ENCODE measurements around the gene GRAMD1A.
"Not testable (repeated sequence)": the region's sequence is repeated elsewhere in the genome, so short reads cannot be mapped to it uniquely, and the experiment has no call there.

The GRAMD1A gene

GRCh38 chr19:34994643-34995541 is 5.2 kb upstream of the GRAMD1A start:
- no peak overlapping the region for H3K4me3 ChIP-seq (ENCODE audit: low read depth, low read length)
- no peak for DNase-seq (ENCODE audit: low read depth)
- TF ChIP-seq MYC (IDR thresholded peaks at IDR 0.05; ENCODE audit: low read depth, low read length) (no peak), POLR2A (IDR thresholded peaks at IDR 0.05; ENCODE audit: extremely low read depth, insufficient read length) (no peak), MAX (IDR thresholded peaks at IDR 0.05; ENCODE audit: low read depth, low read length) (no peak), CTCF (IDR thresholded peaks at IDR 0.05; ENCODE audit: low read depth, low read length) (no peak)

GRCh38 chr19:34995551-34995950 is 4.6 kb upstream of the GRAMD1A start:
- H3K4me3 ChIP-seq (ENCODE audit: low read depth, low read length) = no peak overlapping the region
- DNase-seq (ENCODE audit: low read depth) = no peak
- TF ChIP-seq POLR2A (IDR thresholded peaks at IDR 0.05; ENCODE audit: extremely low read depth, insufficient read length) = no peak
- TF ChIP-seq CTCF (IDR thresholded peaks at IDR 0.05; ENCODE audit: low read depth, low read length) = no peak
- TF ChIP-seq MYC (IDR thresholded peaks at IDR 0.05; ENCODE audit: low read depth, low read length) = no peak
- TF ChIP-seq MAX (IDR thresholded peaks at IDR 0.05; ENCODE audit: low read depth, low read length) = no peak

- DNase-seq (ENCODE audit: low read depth) = peak; percentile 23
These were observed 3.0 kb upstream of the GRAMD1A start for GRCh38 chr19:34997071-34997617.

GRCh38 chr19:34998224-34998623 is 1.9 kb upstream of the GRAMD1A start:
- not testable (repeated sequence) for H3K4me3 ChIP-seq (ENCODE audit: low read depth, low read length); DNase-seq (ENCODE audit: low read depth)

More at GRCh38 chr19:34997071-34997617, 3.0 kb upstream of the GRAMD1A start:
- H3K4me3 ChIP-seq (ENCODE audit: low read depth, low read length) = no peak overlapping the region
- no peak for TF ChIP-seq MYC (IDR thresholded peaks at IDR 0.05; ENCODE audit: low read depth, low read length)
- TF ChIP-seq MAX (IDR thresholded peaks at IDR 0.05; ENCODE audit: low read depth, low read length) = no peak
- no peak for TF ChIP-seq CTCF (IDR thresholded peaks at IDR 0.05; ENCODE audit: low read depth, low read length)
- no peak for TF ChIP-seq POLR2A (IDR thresholded peaks at IDR 0.05; ENCODE audit: extremely low read depth, insufficient read length)

- TF ChIP-seq MYC (IDR thresholded peaks at IDR 0.05; ENCODE audit: low read depth, low read length) = no peak
- no peak for TF ChIP-seq POLR2A (IDR thresholded peaks at IDR 0.05; ENCODE audit: extremely low read depth, insufficient read length)
- no peak for TF ChIP-seq MAX (IDR thresholded peaks at IDR 0.05; ENCODE audit: low read depth, low read length)
- TF ChIP-seq CTCF (IDR thresholded peaks at IDR 0.05; ENCODE audit: low read depth, low read length) = no peak
- no peak overlapping the region for H3K4me3 ChIP-seq (ENCODE audit: low read depth, low read length)
- DNase-seq (ENCODE audit: low read depth) = no peak
These were observed 1.2 kb upstream of the GRAMD1A start for GRCh38 chr19:34998777-34999497.

GRCh38 chr19:35000338-35000646 is 169 bp downstream of the GRAMD1A start:
- DNase-seq (ENCODE audit: low read depth) = no peak
- no peak for TF ChIP-seq MAX (IDR thresholded peaks at IDR 0.05; ENCODE audit: low read depth, low read length)
- no peak for TF ChIP-seq MYC (IDR thresholded peaks at IDR 0.05; ENCODE audit: low read depth, low read length)
- no peak for TF ChIP-seq CTCF (IDR thresholded peaks at IDR 0.05; ENCODE audit: low read depth, low read length)
- peak; percentile 46 for TF ChIP-seq POLR2A (IDR thresholded peaks at IDR 0.05; ENCODE audit: extremely low read depth, insufficient read length)
- no peak overlapping the region for H3K4me3 ChIP-seq (ENCODE audit: low read depth, low read length)

All from NB4 (cell line).